GM06990 (cell line): ENCODE measurements around the gene ACAT2.

ENCODE experiments used
- DNase-seq: peaks from one replicate; pipeline ENCODE4 v3.0.0-alpha.2; 2011; ENCODE audit not compliant: insufficient read length; ENCODE audit errors: extremely low read depth
- H3K27me3 ChIP-seq: replicated peaks from 2 replicates; pipeline ENCODE4 v1.6.0; 2011; ENCODE audit warnings: low read length; ENCODE audit not compliant: control insufficient read depth, insufficient read depth
- H3K36me3 ChIP-seq: 2 replicates; pipeline ENCODE4 v1.5.1; 2011; ENCODE audit warnings: low read length; ENCODE audit not compliant: control insufficient read depth, insufficient read depth
- H3K4me3 ChIP-seq: replicated peaks from 2 replicates; pipeline ENCODE4 v1.5.1; 2011; ENCODE audit warnings: low read depth, mild to moderate bottlenecking, control low read depth, low read length
- CTCF ChIP-seq: IDR thresholded peaks from 2 replicates; pipeline ENCODE4 v1.5.1; 2011; ENCODE audit warnings: low read length, control low read depth, mild to moderate bottlenecking, inconsistent platforms; ENCODE audit not compliant: insufficient read depth, poor library complexity, severe bottlenecking

Gene ACAT2

DNA sequence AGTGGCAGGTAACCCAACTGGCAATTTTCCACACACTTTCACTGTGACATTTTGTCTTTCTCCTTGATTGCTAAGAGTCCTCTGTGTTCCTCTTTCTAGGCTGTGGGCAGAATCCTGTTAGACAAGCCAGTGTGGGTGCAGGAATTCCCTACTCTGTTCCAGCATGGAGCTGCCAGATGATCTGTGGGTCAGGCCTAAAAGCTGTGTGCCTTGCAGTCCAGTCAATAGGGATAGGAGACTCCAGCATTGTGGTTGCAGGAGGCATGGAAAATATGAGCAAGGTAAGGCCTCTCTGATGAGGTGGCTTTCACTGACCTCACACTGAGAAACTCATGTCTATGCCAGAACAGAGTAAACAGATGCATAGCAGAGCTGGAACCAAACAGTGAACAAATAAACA is 5.1 kb downstream of the ACAT2 start:
- H3K27me3 ChIP-seq: no peaks in the 10 kb centered on the region
- H3K4me3 ChIP-seq: no peak overlapping the region
- no peak for TF ChIP-seq CTCF
- DNase-seq: no peak
- peaks cover 13% of the 10 kb centered on the region for H3K36me3 ChIP-seq

DNA sequence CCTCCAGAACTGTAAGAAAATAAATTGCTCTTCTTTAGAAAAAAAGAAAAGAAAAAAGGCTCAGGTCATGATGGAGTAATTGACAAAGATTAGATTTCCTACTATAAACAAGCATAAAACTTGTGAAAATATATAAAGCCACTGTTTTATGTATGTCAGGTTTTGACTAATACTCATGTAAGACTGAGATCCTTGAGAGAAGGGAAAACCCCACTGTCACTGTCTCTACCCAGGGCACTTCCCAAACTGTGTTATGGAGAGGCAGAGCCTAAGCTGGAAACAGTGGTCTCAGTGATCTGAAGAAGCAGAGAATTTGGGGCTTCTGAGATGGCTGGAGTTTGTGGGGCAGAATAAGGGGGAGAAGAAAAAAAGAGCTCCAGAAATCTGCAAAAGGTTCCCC is 7.6 kb downstream of the ACAT2 start:
- DNase-seq: no peak
- no peak for TF ChIP-seq CTCF
- Histone ChIP-seq H3K4me3 (no peak overlapping the region), H3K36me3 (peaks cover 11% of the 10 kb centered on the region), H3K27me3 (no peaks in the 10 kb centered on the region)

GRCh38 chr6:159772196-159772595 is 10.4 kb downstream of the ACAT2 start:
- no peak for TF ChIP-seq CTCF
- no peak overlapping the region for H3K4me3 ChIP-seq
- peaks cover 13% of the 10 kb centered on the region for H3K36me3 ChIP-seq
- DNase-seq: no peak
- no peaks in the 10 kb centered on the region for H3K27me3 ChIP-seq

DNA sequence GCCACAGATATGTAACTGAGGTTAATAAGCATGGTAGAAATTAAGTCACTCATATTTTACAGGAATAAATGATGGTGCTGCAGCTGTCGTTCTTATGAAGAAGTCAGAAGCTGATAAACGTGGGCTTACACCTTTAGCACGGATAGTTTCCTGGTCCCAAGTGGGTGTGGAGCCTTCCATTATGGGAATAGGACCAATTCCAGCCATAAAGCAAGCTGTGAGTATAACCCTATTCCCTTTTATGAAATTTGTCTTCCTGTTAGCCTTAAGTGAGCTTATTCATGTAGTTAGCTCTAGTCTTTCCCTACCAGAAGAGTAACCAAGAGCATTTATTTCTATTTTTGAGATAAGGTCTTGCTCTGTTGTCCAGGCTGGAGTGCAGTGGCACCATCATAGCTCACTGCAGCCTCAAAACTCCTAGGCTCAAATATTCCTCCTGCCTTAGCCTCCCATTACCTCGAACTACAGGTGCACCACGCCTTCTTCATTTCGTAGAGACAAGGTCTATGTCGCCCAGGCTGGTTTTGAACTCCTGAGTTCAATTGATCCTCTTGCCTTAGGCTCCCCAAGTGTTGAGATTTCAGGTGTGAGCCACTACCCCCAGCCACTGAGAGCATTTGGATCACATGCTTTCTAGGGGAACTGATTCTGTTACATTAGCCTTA is 15.5 kb downstream of the ACAT2 start:
- H3K36me3 ChIP-seq: peaks cover 17% of the 10 kb centered on the region
- H3K27me3 ChIP-seq: no peaks in the 10 kb centered on the region
- TF ChIP-seq CTCF: no peak
- no peak overlapping the region for H3K4me3 ChIP-seq
- DNase-seq: no peak

GRCh38 chr6:159778131-159778530 is 16.3 kb downstream of the ACAT2 start:
- no peak for TF ChIP-seq CTCF
- no peak for DNase-seq
- peaks cover 25% of the 10 kb centered on the region for H3K36me3 ChIP-seq
- H3K4me3 ChIP-seq: no peak overlapping the region
- H3K27me3 ChIP-seq: no peaks in the 10 kb centered on the region

- Histone ChIP-seq H3K4me3 (no peak overlapping the region), H3K36me3 (peaks cover 27% of the 10 kb centered on the region), H3K27me3 (no peaks in the 10 kb centered on the region)
- no peak for TF ChIP-seq CTCF
- DNase-seq: no peak
Observed at GRCh38 chr6:159778542-159779103, 16.8 kb downstream of the ACAT2 start.
